ENCODE data around the gene MED13L.

DNA sequence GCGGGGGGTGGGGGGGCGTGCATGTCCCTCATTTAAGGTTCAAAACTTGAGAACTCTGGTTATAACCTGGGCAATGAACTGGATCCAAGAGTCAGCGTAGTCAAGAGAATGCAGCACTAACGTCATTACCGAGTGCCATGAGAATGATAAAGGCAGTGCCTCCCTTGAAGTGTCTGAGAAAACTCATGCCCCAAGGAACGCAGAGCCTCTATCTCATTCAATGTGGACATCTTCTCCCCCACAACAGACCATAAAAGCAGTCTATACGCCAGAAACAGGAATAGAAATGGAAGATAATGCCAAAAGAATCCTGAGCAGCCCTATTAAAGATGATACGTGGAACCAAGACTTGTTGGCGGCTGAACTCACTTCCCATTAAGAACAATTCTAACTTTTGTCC lies 208.6 kb downstream of the MED13L start:
- TF ChIP-seq, protein P1, sequence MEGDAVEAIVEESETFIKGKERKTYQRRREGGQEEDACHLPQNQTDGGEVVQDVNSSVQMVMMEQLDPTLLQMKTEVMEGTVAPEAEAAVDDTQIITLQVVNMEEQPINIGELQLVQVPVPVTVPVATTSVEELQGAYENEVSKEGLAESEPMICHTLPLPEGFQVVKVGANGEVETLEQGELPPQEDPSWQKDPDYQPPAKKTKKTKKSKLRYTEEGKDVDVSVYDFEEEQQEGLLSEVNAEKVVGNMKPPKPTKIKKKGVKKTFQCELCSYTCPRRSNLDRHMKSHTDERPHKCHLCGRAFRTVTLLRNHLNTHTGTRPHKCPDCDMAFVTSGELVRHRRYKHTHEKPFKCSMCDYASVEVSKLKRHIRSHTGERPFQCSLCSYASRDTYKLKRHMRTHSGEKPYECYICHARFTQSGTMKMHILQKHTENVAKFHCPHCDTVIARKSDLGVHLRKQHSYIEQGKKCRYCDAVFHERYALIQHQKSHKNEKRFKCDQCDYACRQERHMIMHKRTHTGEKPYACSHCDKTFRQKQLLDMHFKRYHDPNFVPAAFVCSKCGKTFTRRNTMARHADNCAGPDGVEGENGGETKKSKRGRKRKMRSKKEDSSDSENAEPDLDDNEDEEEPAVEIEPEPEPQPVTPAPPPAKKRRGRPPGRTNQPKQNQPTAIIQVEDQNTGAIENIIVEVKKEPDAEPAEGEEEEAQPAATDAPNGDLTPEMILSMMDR (IDR thresholded peaks at IDR 0.05; ENCODE audit: borderline replicate concordance, extremely low read depth, low read length, poor library complexity, severe bottlenecking): no peak
- no peak for TF ChIP-seq EZH2 (IDR thresholded peaks at IDR 0.05; ENCODE audit: borderline replicate concordance, low read depth, low read length, severe bottlenecking)

All from DND-41 (cell line).